ENCODE results near the gene ERFL.

ERFL gene

DNA sequence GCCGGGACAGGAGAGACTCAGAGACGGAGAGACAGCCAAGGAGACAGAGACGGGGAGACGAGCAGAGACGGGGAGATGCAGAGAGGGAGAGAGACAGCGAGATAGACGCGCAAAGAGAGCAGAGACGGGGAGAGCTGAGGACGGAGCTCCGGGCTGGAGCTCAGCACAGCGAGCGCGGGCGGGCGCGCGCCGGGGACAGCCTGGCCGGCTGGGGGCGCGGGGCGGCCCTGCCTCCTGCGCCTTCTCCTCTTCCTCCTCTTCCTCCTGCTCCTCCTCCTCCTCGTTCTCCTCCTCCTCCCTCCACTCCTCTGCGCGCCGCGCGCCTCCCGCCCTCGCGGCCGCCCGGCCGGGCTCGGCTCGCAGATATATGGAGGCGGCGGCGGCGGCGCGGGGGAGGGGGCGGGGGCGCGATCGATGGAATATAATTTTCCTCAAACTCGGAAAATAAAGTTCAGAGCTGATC, at the start of gene ERFL:
ERFL (minus strand) TSS at position 229 of the 463 bp plus-strand sequence. CDS start 15,530 bp downstream, outside the sequence.
- no peaks in the 10 kb centered on the region for H3K9me3 ChIP-seq
- no peak within 1 kb of the TSS for H3K27ac ChIP-seq
- H3K4me3 ChIP-seq (ENCODE audit: low read depth in 1 of 2, low read length in 1 of 2): peak within 1 kb of the TSS; percentile 12 to 21
- H3K36me3 ChIP-seq: no peaks in the 10 kb centered on the region
- TF ChIP-seq, protein P1, sequence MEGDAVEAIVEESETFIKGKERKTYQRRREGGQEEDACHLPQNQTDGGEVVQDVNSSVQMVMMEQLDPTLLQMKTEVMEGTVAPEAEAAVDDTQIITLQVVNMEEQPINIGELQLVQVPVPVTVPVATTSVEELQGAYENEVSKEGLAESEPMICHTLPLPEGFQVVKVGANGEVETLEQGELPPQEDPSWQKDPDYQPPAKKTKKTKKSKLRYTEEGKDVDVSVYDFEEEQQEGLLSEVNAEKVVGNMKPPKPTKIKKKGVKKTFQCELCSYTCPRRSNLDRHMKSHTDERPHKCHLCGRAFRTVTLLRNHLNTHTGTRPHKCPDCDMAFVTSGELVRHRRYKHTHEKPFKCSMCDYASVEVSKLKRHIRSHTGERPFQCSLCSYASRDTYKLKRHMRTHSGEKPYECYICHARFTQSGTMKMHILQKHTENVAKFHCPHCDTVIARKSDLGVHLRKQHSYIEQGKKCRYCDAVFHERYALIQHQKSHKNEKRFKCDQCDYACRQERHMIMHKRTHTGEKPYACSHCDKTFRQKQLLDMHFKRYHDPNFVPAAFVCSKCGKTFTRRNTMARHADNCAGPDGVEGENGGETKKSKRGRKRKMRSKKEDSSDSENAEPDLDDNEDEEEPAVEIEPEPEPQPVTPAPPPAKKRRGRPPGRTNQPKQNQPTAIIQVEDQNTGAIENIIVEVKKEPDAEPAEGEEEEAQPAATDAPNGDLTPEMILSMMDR (IDR thresholded peaks at IDR 0.05): no peak
- peaks cover 7 to 17% of the 10 kb centered on the region in 2 experiments for H3K4me1 ChIP-seq (ENCODE audit: control insufficient read depth in 1 of 2, insufficient read depth in 1 of 2, low read depth in 1 of 2, low read length in 1 of 2)
- H3K27me3 ChIP-seq: peaks cover 100% of the 10 kb centered on the region

DNA sequence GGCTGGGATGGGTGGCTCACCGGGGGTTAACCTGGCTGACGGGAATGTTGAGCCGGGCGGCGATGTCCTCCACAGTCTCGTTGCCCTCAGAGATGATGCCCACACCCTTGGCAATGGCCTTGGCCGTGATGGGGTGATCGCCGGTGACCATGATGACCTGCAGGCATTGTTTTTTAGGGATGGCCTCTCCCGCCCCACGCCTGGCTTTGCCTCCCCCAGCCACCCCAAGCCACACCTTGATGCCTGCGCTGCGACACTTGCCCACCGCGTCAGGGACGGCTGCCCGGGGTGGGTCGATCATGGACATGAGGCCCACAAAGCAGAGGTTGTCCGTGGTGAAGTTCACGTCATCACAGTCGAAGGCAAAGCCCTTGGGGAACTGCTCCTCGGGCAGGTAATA, 49.7 kb upstream of the ERFL start:
- no peak overlapping the region for H3K4me3 ChIP-seq (ENCODE audit: low read depth in 1 of 2, low read length in 1 of 2)
- TF ChIP-seq, protein P1 (IDR thresholded peaks at IDR 0.05): no peak
- no peaks in the 10 kb centered on the region for H3K9me3 ChIP-seq
- no peaks in the 10 kb centered on the region for H3K27me3 ChIP-seq
- H3K4me1 ChIP-seq (ENCODE audit: control insufficient read depth in 1 of 2, insufficient read depth in 1 of 2, low read depth in 1 of 2, low read length in 1 of 2): no peaks in the 10 kb centered on the region
- H3K36me3 ChIP-seq: no peaks in the 10 kb centered on the region
- H3K27ac ChIP-seq: no peak overlapping the region

DNA sequence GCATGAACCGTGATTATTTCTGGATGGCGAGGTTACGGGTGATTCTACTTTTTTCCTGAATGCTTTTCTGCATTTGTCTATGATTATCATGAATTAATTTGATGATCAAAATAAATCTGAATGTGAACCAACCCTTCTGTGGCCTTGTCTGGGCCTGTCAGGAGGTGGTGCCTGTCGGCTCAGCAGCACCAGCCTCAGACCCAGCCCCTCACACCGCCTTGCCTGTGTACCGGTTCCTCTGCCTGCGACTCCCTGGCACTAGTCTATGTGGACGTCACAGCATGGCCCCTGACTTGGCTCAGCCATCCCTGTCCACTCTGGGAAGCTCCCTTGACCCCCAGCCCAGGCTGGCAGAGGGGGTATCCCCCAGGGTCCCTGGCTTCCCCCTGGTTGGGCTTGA, 46.4 kb upstream of the ERFL start:
- Histone ChIP-seq H3K9me3 (no peaks in the 10 kb centered on the region), H3K4me3 (ENCODE audit: low read depth in 1 of 2, low read length in 1 of 2) (no peak overlapping the region), H3K27ac (no peak overlapping the region), H3K4me1 (ENCODE audit: control insufficient read depth in 1 of 2, insufficient read depth in 1 of 2, low read depth in 1 of 2, low read length in 1 of 2) (no peaks in the 10 kb centered on the region), H3K36me3 (no peaks in the 10 kb centered on the region), H3K27me3 (no peaks in the 10 kb centered on the region)
- TF ChIP-seq, protein P1 (IDR thresholded peaks at IDR 0.05): no peak

DNA sequence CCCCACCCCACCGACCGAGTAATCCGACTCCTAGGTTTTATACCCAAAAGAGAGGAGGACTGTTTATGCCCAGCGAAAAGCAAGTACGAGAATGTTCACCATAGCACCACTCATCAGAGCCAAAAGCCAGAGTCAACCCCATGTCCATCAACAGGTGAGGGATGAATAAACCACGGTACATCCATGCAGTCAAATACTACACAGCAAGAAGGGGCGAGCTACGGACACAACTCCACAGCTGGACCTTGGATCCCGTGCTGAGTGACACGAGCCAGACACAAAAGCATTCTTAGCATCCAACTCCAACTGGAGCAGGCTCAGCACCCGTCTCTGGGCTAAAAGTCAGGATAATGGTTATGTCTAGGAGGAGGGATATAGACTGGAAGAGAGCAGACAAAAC, 43.1 kb upstream of the ERFL start:
- Histone ChIP-seq H3K27ac (no peak overlapping the region), H3K27me3 (peaks cover 2% of the 10 kb centered on the region), H3K36me3 (no peaks in the 10 kb centered on the region), H3K4me3 (ENCODE audit: low read depth in 1 of 2, low read length in 1 of 2) (no peak overlapping the region), H3K9me3 (no peaks in the 10 kb centered on the region), H3K4me1 (ENCODE audit: control insufficient read depth in 1 of 2, insufficient read depth in 1 of 2, low read depth in 1 of 2, low read length in 1 of 2) (peaks cover 11 to 13% of the 10 kb centered on the region in 2 experiments)
- TF ChIP-seq, protein P1 (IDR thresholded peaks at IDR 0.05): no peak

DNA sequence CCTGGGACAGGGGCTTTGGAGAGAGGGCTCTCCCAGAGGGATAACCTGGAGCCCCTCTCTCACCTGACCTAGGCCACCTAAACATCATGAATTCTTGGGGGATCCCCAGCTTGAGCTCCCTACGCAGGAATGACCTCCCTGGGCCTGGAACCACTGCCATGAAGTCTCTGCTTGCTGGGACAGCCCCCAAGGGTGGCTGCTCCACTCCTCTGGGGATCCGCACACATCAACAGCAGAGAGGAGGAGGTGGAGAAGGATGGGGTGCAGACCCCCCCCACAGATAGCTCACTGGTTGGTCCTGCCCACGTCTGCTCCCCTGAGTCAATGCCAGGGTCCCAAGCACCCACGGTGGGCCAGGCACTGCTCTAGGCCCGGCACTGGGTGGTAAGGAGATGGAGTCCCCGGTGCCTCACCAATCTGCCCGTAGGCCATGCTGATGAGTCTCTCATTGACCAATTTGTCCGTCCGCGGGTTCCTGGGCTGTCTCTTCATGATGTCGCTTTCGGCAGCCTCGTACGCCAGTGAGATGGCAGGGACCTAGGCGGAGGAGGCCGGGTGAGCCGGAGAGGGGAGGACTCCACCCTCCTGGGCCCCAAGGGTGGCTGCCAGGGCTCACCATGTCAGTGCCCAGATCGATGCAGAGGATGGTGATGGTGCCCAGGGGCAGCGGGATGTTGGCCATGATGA, 41.7 kb upstream of the ERFL start:
- H3K36me3 ChIP-seq: no peaks in the 10 kb centered on the region

More for the DNA sequence above, 41.7 kb upstream of the ERFL start:
- H3K27me3 ChIP-seq: peaks cover 7% of the 10 kb centered on the region
- H3K4me3 ChIP-seq (ENCODE audit: low read depth in 1 of 2, low read length in 1 of 2): no peak overlapping the region
- no peaks in the 10 kb centered on the region for H3K9me3 ChIP-seq
- no peak overlapping the region for H3K27ac ChIP-seq
- TF ChIP-seq, protein P1 (IDR thresholded peaks at IDR 0.05): no peak
- H3K4me1 ChIP-seq (ENCODE audit: control insufficient read depth in 1 of 2, insufficient read depth in 1 of 2, low read depth in 1 of 2, low read length in 1 of 2): peaks cover 14 to 17% of the 10 kb centered on the region in 2 experiments

Data from neutrophil (primary cell).